Cardiac muscle cell (in vitro differentiated cells and primary cell): Measurements from ENCODE around the gene TRDN. TPM values are rescaled to one million over a fixed set of nuclear protein-coding genes. Genes with fewer than 3 reads are reported as not detected.

ENCODE experiments used
- DNase-seq, 2 donors: peaks; one replicate each; pipeline versions ENCODE4 v3.0.0 to v3.0.0-alpha.2; 2010 to 2017; ENCODE audit warnings: low read depth in 1 of 2, low spot score in 1 of 2
- H3K27ac ChIP-seq: fragments of 200-600 bp; sonication (generic); 2 replicates; pipeline ENCODE4 v1.5.1; 2016
- H3K27me3 ChIP-seq: fragments of 200-600 bp; sonication (generic); 2 replicates; pipeline ENCODE4 v1.6.0; 2016; ENCODE audit warnings: control low read depth
- H3K36me3 ChIP-seq: fragments of 200-600 bp; sonication (generic); 2 replicates; pipeline ENCODE4 v1.5.1; 2016; ENCODE audit warnings: control low read depth
- H3K4me1 ChIP-seq: fragments of 200-600 bp; sonication (generic); 2 replicates; pipeline ENCODE4 v1.8.1; 2017; ENCODE audit warnings: low read depth, mild to moderate bottlenecking, mixed run types
- H3K4me3 ChIP-seq: fragments of 200-600 bp; sonication (generic); 2 replicates; pipeline ENCODE4 v1.5.1; 2016; ENCODE audit warnings: mild to moderate bottlenecking
- H3K9me3 ChIP-seq: fragments of 200-600 bp; sonication (generic); 2 replicates; pipeline ENCODE4 v1.5.1; 2017; ENCODE audit warnings: low read depth, mild to moderate bottlenecking, control low read depth
- CTCF ChIP-seq: IDR thresholded peaks from 2 replicates; pipeline ENCODE4 v1.5.1; 2012; ENCODE audit warnings: low read depth, mild to moderate bottlenecking, low read length
- polyA plus RNA-seq: library from polyadenylated mRNA; unstranded; fragments of >200 nt; fragmentation: Nextera tagmentation; extraction: Ambion mirVana; gene quantifications from 2 replicates; pipeline ENCODE4 v1.2.1, GENCODE V29; 2016
- total RNA-seq: library from RNA; depleted of rRNA; stranded (reverse); fragments of >200 nt; gene quantifications from 2 replicates; pipeline ENCODE4 v1.2.3, GENCODE V29; 2016

TRDN gene
- total and polyA plus RNA-seq, 2 experiments from 2014 or later: 58.0 to 200 TPM

GRCh38 chr6:123338394-123338793 lies 298.4 kb downstream of the TRDN start:
- Histone ChIP-seq H3K4me3 (no peak overlapping the region), H3K4me1 (no peaks in the 10 kb centered on the region), H3K9me3 (no peaks in the 10 kb centered on the region), H3K27me3 (no peaks in the 10 kb centered on the region), H3K36me3 (no peaks in the 10 kb centered on the region), H3K27ac (no peak overlapping the region)
- TF ChIP-seq CTCF: no peak
- DNase-seq: no peak

- H3K27me3 ChIP-seq: no peaks in the 10 kb centered on the region
- H3K4me1 ChIP-seq: no peaks in the 10 kb centered on the region
- no peak overlapping the region for H3K4me3 ChIP-seq
- no peak for DNase-seq
- TF ChIP-seq CTCF: no peak
- H3K27ac ChIP-seq: no peak overlapping the region
- H3K36me3 ChIP-seq: no peaks in the 10 kb centered on the region
- H3K9me3 ChIP-seq: no peaks in the 10 kb centered on the region
These were observed 303.6 kb downstream of the TRDN start for GRCh38 chr6:123333000-123333756.

GRCh38 chr6:123332070-123332469 lies 304.7 kb downstream of the TRDN start:
- Histone ChIP-seq H3K27me3 (no peaks in the 10 kb centered on the region), H3K36me3 (no peaks in the 10 kb centered on the region), H3K9me3 (no peaks in the 10 kb centered on the region), H3K27ac (no peak overlapping the region), H3K4me1 (no peaks in the 10 kb centered on the region), H3K4me3 (no peak overlapping the region)
- no peak for DNase-seq
- TF ChIP-seq CTCF: no peak

GRCh38 chr6:123329337-123329736 lies 307.4 kb downstream of the TRDN start:
- DNase-seq: no peak
- no peaks in the 10 kb centered on the region for H3K27me3 ChIP-seq
- H3K36me3 ChIP-seq: no peaks in the 10 kb centered on the region
- H3K4me3 ChIP-seq: no peak overlapping the region
- H3K4me1 ChIP-seq: no peaks in the 10 kb centered on the region
- no peaks in the 10 kb centered on the region for H3K9me3 ChIP-seq
- TF ChIP-seq CTCF: no peak
- H3K27ac ChIP-seq: no peak overlapping the region

GRCh38 chr6:123323452-123324329 lies 313.1 kb downstream of the TRDN start:
- Histone ChIP-seq H3K27ac (no peak overlapping the region), H3K4me1 (no peaks in the 10 kb centered on the region), H3K9me3 (no peaks in the 10 kb centered on the region), H3K27me3 (no peaks in the 10 kb centered on the region), H3K4me3 (no peak overlapping the region), H3K36me3 (no peaks in the 10 kb centered on the region)
- TF ChIP-seq CTCF: no peak
- DNase-seq: peak in 1 of 2 donors; percentile 16
